ENCODE results near the gene B3GNT5.

The B3GNT5 gene

GRCh38 chr3:183254487-183255347 lies 1.7 kb downstream of the B3GNT5 start:
- Histone ChIP-seq H3K4me3 (peak overlapping the region; percentile 84), H3K27ac (peak overlapping the region; percentile 67), H3K9ac (ENCODE audit: insufficient read length) (peak overlapping the region; percentile 95), H3K9me3 (ENCODE audit: low read depth, low read length) (no peaks in the 10 kb centered on the region), H3K36me3 (ENCODE audit: insufficient read depth, low read length) (peaks cover 8% of the 10 kb centered on the region; the same call in 1 of the 2 replicates)
- TF ChIP-seq EZH2 (IDR thresholded peaks at IDR 0.05) (no peak), POLR2AphosphoS5 (IDR thresholded peaks at IDR 0.05; ENCODE audit: borderline replicate concordance, low read depth, low read length) (no peak), FOXP2 (optimal IDR thresholded peaks at IDR 0.05; ENCODE audit: control extremely low read depth, extremely low read length, insufficient read depth) (no peak)
- DNase-seq (ENCODE audit: low read depth, low spot score) = no peak

GRCh38 chr3:183255348-183255730 lies 2.3 kb downstream of the B3GNT5 start:
- no peak for DNase-seq (ENCODE audit: low read depth, low spot score)

GRCh38 chr3:183259087-183259486 lies 6.0 kb downstream of the B3GNT5 start:
- TF ChIP-seq FOXP2 (optimal IDR thresholded peaks at IDR 0.05; ENCODE audit: control extremely low read depth, extremely low read length, insufficient read depth) (no peak), EZH2 (IDR thresholded peaks at IDR 0.05) (no peak), POLR2AphosphoS5 (IDR thresholded peaks at IDR 0.05; ENCODE audit: borderline replicate concordance, low read depth, low read length) (no peak)
- H3K9ac ChIP-seq (ENCODE audit: insufficient read length) = no peak overlapping the region
- 0 out of 2 replicates have a peak overlapping the region, but pooled peaks have one; percentile 14 for H3K27ac ChIP-seq
- H3K9me3 ChIP-seq (ENCODE audit: low read depth, low read length) = no peaks in the 10 kb centered on the region
- DNase-seq (ENCODE audit: low read depth, low spot score) = no peak
- no peak overlapping the region for H3K4me3 ChIP-seq
- H3K36me3 ChIP-seq (ENCODE audit: insufficient read depth, low read length) = peaks cover 8% of the 10 kb centered on the region; the same call in 1 of the 2 replicates

More at GRCh38 chr3:183255348-183255730, 2.3 kb downstream of the B3GNT5 start:
- H3K9ac ChIP-seq (ENCODE audit: insufficient read length) = peak overlapping the region; percentile 95
- peak overlapping the region; percentile 84 for H3K4me3 ChIP-seq
- TF ChIP-seq POLR2AphosphoS5 (IDR thresholded peaks at IDR 0.05; ENCODE audit: borderline replicate concordance, low read depth, low read length) (no peak), FOXP2 (optimal IDR thresholded peaks at IDR 0.05; ENCODE audit: control extremely low read depth, extremely low read length, insufficient read depth) (no peak), EZH2 (IDR thresholded peaks at IDR 0.05) (no peak)
- H3K9me3 ChIP-seq (ENCODE audit: low read depth, low read length) = no peaks in the 10 kb centered on the region
- 0 out of 2 replicates have a peak overlapping the region, but pooled peaks have one; percentile 4 for H3K27ac ChIP-seq
- H3K36me3 ChIP-seq (ENCODE audit: insufficient read depth, low read length) = peaks cover 8% of the 10 kb centered on the region; the same call in 1 of the 2 replicates

GRCh38 chr3:183259621-183260020 lies 6.6 kb downstream of the B3GNT5 start:
- Histone ChIP-seq H3K9me3 (ENCODE audit: low read depth, low read length) (no peaks in the 10 kb centered on the region), H3K4me3 (no peak overlapping the region), H3K36me3 (ENCODE audit: insufficient read depth, low read length) (peaks cover 8% of the 10 kb centered on the region; the same call in 1 of the 2 replicates), H3K9ac (ENCODE audit: insufficient read length) (no peak overlapping the region), H3K27ac (0 out of 2 replicates have a peak overlapping the region, but pooled peaks have one; percentile 92)
- DNase-seq (ENCODE audit: low read depth, low spot score) = no peak
- no peak for TF ChIP-seq FOXP2 (optimal IDR thresholded peaks at IDR 0.05; ENCODE audit: control extremely low read depth, extremely low read length, insufficient read depth)
- TF ChIP-seq POLR2AphosphoS5 (IDR thresholded peaks at IDR 0.05; ENCODE audit: borderline replicate concordance, low read depth, low read length) = no peak
- TF ChIP-seq EZH2 (IDR thresholded peaks at IDR 0.05) = no peak

GRCh38 chr3:183260167-183260904 lies 7.3 kb downstream of the B3GNT5 start:
- Histone ChIP-seq H3K36me3 (ENCODE audit: insufficient read depth, low read length) (peaks cover 8% of the 10 kb centered on the region; the same call in 1 of the 2 replicates), H3K27ac (peak overlapping the region; percentile 92)

GRCh38 chr3:183261151-183261724 lies 8.2 kb downstream of the B3GNT5 start:
- TF ChIP-seq FOXP2 (optimal IDR thresholded peaks at IDR 0.05; ENCODE audit: control extremely low read depth, extremely low read length, insufficient read depth) (no peak), POLR2AphosphoS5 (IDR thresholded peaks at IDR 0.05; ENCODE audit: borderline replicate concordance, low read depth, low read length) (no peak), EZH2 (IDR thresholded peaks at IDR 0.05) (no peak)
- Histone ChIP-seq H3K9ac (ENCODE audit: insufficient read length) (peak overlapping the region; percentile 35), H3K9me3 (ENCODE audit: low read depth, low read length) (no peaks in the 10 kb centered on the region), H3K36me3 (ENCODE audit: insufficient read depth, low read length) (peaks cover 8% of the 10 kb centered on the region; the same call in 1 of the 2 replicates), H3K27ac (peak overlapping the region; percentile 92), H3K4me3 (peak overlapping the region; percentile 58)
- no peak for DNase-seq (ENCODE audit: low read depth, low spot score)

More at GRCh38 chr3:183260167-183260904, 7.3 kb downstream of the B3GNT5 start:
- Histone ChIP-seq H3K9ac (ENCODE audit: insufficient read length) (peak overlapping the region; percentile 35), H3K9me3 (ENCODE audit: low read depth, low read length) (no peaks in the 10 kb centered on the region), H3K4me3 (peak overlapping the region; percentile 58)
- TF ChIP-seq FOXP2 (optimal IDR thresholded peaks at IDR 0.05; ENCODE audit: control extremely low read depth, extremely low read length, insufficient read depth) (no peak), POLR2AphosphoS5 (IDR thresholded peaks at IDR 0.05; ENCODE audit: borderline replicate concordance, low read depth, low read length) (no peak), EZH2 (IDR thresholded peaks at IDR 0.05) (no peak)
- DNase-seq (ENCODE audit: low read depth, low spot score) = no peak

- no peak overlapping the region for H3K4me3 ChIP-seq
- no peaks in the 10 kb centered on the region for H3K9me3 ChIP-seq (ENCODE audit: low read depth, low read length)
- TF ChIP-seq EZH2 (IDR thresholded peaks at IDR 0.05) (no peak), FOXP2 (optimal IDR thresholded peaks at IDR 0.05; ENCODE audit: control extremely low read depth, extremely low read length, insufficient read depth) (no peak), POLR2AphosphoS5 (IDR thresholded peaks at IDR 0.05; ENCODE audit: borderline replicate concordance, low read depth, low read length) (no peak)
- no peak overlapping the region for H3K9ac ChIP-seq (ENCODE audit: insufficient read length)
- peak overlapping the region; percentile 4; the same call in 1 of the 2 replicates for H3K27ac ChIP-seq
- no peak for DNase-seq (ENCODE audit: low read depth, low spot score)
- peaks cover 8% of the 10 kb centered on the region; the same call in 1 of the 2 replicates for H3K36me3 ChIP-seq (ENCODE audit: insufficient read depth, low read length)
These were observed 9.9 kb downstream of the B3GNT5 start for GRCh38 chr3:183262875-183263378.

Data from SK-N-MC (cell line).